ENCODE data around the gene SCAP. TPM values are rescaled to one million over a fixed set of nuclear protein-coding genes. Genes with fewer than 3 reads are reported as not detected.
A peak's percentile ranks its signal among the peaks of the same experiment; 100 is the strongest.

The SCAP gene
- total and polyA plus RNA-seq, 2 donors (not counting 1 experiment from before 2014, with no cell fraction given), result 55.8 to 113 TPM

DNA sequence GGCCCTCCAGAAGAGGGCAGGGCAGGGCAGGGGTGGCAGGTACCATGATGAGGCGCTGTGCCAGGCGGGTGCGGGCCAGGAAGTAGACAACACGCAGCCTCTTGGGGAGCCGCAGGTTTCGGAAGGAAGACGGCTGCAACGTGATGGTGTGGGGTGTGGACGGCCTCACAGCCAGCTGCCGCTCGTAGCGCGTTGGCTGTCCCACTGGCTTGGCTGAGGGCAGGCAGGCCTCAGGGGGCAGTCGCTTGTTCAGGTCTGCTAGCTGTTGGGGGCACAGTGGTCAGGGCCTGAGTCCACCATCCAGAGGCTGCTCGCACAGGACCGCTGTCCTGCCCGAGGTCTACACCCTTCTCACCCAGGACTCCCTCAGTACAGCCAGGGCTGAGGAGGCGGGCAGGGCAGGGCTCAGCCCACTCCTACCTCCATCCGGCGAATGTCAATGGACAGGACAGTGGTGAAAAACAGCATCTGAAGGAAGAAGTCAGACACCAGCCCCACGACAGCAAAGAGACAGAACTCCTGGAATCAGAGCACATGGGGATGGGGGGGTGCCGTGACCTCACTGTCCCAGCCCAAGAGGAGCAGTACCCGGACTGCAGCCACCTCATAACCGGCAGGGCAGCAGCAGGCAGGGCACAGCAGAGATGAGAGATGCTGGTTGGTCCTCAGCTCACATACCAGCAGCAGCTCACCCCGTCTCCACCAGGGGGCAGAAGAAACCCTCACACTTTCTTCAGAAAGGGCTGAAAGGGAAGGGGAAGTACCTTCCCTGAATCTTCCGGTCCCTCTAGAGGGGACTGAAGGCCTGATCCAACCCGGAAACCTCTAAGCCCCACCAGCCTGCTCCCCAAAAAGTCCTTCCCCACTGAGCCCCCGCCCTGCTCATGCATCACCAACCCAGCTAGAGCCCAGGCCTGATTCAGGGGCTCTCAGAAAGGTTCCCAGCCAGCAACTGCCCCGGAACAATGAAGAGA is 54.9 kb downstream of the SCAP start:
- Mint-ChIP-seq H3K27ac (peak overlapping the region; percentile 99), H3K4me3 (peak overlapping the region; percentile 76), H3K4me1 (peaks cover 14% of the 10 kb centered on the region), H3K9me3 (ENCODE audit: insufficient read depth) (no peaks in the 10 kb centered on the region), H3K27me3 (no peaks in the 10 kb centered on the region)
- ChIA-PET POLR2A (interaction anchor here (1.0 to 1.3 kb wide), 2 partner anchors 55 to 368 kb away, joined by 3 to 4 read pairs; partner anchors contain the start of gene SCAP), CTCF (interaction anchor here (0.6 to 2.7 kb wide), 23 partner anchors 9 to 569 kb away, joined by 3 to 36 read pairs (median 4); partner anchors contain the start of genes PTPN23 and SCAP)
- H3K27me3 ChIP-seq (replicated peaks in 1 of 4; ENCODE audit: control extremely low read depth in 1 of 4, control insufficient read depth in 3 of 4, insufficient read depth in 4 of 4, low read length in 3 of 4), result no peaks in the 10 kb centered on the region
- no peaks in the 10 kb centered on the region for H3K79me2 ChIP-seq (ENCODE audit: control insufficient read depth, insufficient read depth, low read length)
- H3K9me3 ChIP-seq (ENCODE audit: control extremely low read depth in 1 of 3, control insufficient read depth in 2 of 3, insufficient read depth in 1 of 3, low read length in 2 of 3), result no peaks in the 10 kb centered on the region
- peak overlapping the region; percentile 64 for H3K4me2 ChIP-seq (replicated peaks; ENCODE audit: low read depth, low read length, poor library complexity, severe bottlenecking)
- H3K27ac ChIP-seq (ENCODE audit: low read length in 2 of 2), result peak overlapping the region; percentile 77 to 87
- peaks cover 11 to 12% of the 10 kb centered on the region in 2 donors for H3K4me1 ChIP-seq (ENCODE audit: control insufficient read depth in 2 of 2, insufficient read depth in 2 of 2, low read length in 2 of 2)
- H3K36me3 ChIP-seq (replicated peaks in 1 of 2; ENCODE audit: control extremely low read depth in 1 of 2, control insufficient read depth in 1 of 2, extremely low read depth in 1 of 2, insufficient read depth in 2 of 2, low read length in 1 of 2), result peaks cover 0 to 54% of the 10 kb centered on the region in 2 experiments
- WGBS (ENCODE audit: insufficient coverage), result 81% methylated on average over 24 of the region's 29 CpGs
- DNase-seq (peak; percentile 92), ATAC-seq (ENCODE audit: low read depth) (peak; percentile 98)
- H4K20me1 ChIP-seq (ENCODE audit: control insufficient read depth, insufficient read depth, low read length, poor library complexity, severe bottlenecking), result peaks cover 16% of the 10 kb centered on the region
- H2AFZ ChIP-seq (ENCODE audit: insufficient read depth, low read depth, low read length, poor library complexity, severe bottlenecking), result peak overlapping the region; percentile 81
- H3K4me3 ChIP-seq (ENCODE audit: control extremely low read depth in 1 of 5, extremely low read depth in 1 of 5, insufficient read depth in 1 of 5, low read depth in 2 of 5, low read length in 4 of 5), result peak overlapping the region in 2 of 5 experiments; percentile 8 to 9
- intact Hi-C loops (cut with micrococcal nuclease), result loop anchor here (1.0 to 5.0 kb wide), 4 partner anchors 40 to 382 kb away; partner anchors contain the start of genes DHX30 and SCAP
- peak overlapping the region; percentile 27 for H3K9ac ChIP-seq (ENCODE audit: low read length)
- no peak for TF ChIP-seq EZH2 (IDR thresholded peaks at IDR 0.05; ENCODE audit: borderline replicate concordance, insufficient read depth, low read depth, low read length, poor library complexity, severe bottlenecking)
- TF ChIP-seq, protein P1, sequence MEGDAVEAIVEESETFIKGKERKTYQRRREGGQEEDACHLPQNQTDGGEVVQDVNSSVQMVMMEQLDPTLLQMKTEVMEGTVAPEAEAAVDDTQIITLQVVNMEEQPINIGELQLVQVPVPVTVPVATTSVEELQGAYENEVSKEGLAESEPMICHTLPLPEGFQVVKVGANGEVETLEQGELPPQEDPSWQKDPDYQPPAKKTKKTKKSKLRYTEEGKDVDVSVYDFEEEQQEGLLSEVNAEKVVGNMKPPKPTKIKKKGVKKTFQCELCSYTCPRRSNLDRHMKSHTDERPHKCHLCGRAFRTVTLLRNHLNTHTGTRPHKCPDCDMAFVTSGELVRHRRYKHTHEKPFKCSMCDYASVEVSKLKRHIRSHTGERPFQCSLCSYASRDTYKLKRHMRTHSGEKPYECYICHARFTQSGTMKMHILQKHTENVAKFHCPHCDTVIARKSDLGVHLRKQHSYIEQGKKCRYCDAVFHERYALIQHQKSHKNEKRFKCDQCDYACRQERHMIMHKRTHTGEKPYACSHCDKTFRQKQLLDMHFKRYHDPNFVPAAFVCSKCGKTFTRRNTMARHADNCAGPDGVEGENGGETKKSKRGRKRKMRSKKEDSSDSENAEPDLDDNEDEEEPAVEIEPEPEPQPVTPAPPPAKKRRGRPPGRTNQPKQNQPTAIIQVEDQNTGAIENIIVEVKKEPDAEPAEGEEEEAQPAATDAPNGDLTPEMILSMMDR (IDR thresholded peaks at IDR 0.05), result peak; percentile 89

Measured in B cell (primary cell).